Measurements from ENCODE around the gene FOLR3.
A peak's percentile ranks its signal among the peaks of the same experiment; 100 is the strongest.
"Not testable (repeated sequence)": the region's sequence is repeated elsewhere in the genome, so short reads cannot be mapped to it uniquely, and the experiment has no call there.

Gene FOLR3

DNA sequence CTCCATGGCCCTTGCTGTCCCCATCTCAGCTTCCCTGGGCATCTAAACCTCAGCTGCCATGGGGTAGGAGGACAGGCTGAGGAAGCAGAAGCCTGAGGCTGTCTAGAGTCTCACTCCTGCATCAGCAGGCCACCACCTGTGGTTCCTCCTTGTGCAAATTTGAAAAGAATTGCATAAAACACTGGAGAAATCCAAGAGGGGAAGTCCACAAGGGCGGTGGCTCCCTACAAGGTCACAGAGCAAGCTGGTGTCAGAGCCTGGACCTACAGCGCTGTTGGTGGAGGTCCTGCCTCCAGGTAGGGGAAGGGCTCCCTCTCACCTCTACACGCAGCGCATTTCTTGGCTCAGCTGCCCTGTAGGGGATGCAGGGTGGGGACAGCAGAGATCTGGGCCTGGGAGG, at the start of gene FOLR3:
FOLR3 (plus strand) TSS at position 253 of the 400 bp plus-strand sequence. CDS start 228 bp downstream, outside the sequence.
- not testable (repeated sequence) for DNase-seq (ENCODE audit: low spot score)

DNA sequence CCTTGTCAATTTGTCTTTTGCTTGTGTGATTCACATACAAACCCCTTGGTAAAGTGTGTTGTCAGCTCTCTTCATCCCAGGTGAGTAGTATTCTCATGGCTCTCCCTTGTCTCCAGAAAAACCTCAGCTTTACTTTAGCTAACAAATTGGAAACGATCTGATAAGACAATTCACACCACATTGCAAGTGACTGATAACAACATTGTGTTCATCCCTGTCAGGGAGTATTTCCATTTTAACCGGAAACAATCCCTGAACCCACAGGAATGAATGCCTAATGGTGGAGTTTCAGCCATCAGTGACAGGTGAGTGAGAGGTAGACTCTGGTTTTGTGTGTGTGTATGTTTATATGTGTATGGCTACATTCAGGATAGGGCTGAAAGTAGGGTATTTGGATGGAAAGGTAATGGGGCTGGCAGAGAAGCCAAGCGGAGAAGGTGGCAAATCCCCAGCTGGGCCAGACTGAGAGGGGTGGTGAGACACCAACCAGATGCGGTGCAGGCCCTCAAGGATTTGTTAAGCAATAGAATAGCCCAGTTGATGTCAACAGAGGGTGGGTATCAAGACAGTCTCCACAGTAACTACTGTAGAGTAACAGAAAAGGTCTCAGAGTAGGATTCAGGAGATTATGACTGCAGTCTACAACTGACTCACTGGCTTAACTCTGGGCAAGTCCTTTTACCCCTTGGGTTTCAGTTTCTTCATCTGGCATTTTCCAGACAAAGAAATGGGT, 47.3 kb upstream of the FOLR3 start:
- no peak for DNase-seq (ENCODE audit: low spot score)

DNA sequence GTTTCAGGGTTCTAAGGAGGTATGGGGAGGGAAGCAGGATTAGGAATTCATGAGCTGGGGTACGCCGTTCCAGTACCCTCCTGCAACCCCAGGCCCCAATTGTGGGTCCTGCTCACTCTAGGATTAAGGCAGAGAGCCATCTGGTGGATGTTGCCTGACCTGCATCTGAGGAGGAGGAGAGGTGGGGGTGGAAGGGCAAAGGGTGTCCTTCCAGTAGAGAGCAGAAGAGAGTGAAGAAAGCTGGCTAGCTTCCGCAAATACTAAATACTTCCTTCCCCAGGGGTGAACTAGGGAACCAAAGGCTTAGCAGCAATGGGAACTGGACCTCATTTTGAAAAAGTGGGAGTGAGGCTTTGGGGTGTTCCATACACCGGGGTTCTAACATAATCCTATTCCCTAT, 44.2 kb upstream of the FOLR3 start:
- peak; percentile 79 for DNase-seq (ENCODE audit: low spot score)

DNA sequence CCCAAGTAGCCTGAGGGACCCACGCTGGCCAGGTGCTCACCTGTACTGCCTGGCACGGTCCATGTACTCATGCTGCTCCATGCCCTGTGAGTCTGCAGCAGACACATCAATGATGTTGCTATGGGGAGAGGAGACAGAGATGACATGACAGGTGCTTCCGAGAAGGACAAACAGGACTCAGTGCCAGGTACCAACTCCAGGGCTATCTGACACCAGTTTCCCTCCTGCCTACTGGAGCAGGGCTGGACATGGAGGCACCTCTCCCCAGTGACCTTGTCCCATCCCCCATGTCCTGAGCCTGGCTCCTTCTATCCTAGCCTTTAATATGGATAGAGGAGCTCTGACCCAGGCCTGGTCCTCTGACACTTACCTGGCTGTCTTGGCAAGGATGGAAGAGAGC, 36.8 kb upstream of the FOLR3 start:
- DNase-seq (ENCODE audit: low spot score), result no peak

DNA sequence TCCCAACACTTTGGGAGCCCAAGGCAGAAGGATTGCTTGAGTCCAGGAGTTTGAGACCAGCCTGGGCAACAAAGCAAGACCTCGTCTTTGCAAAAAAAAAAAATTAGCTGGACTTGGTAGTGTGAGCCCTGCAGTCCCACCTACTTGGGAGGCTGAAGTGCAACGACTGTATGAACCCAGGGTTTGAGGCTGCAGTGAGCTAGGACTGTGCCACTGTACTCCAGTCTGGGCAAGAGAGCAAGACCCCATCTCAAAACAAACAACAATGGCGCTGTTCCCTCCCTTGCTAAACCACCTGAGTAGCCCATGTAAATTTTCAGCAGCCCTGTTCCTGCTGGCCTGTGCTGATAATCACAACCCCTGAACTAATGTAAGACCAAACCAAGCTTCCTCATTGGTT, 35.5 kb upstream of the FOLR3 start:
- no peak for DNase-seq (ENCODE audit: low spot score)

DNA sequence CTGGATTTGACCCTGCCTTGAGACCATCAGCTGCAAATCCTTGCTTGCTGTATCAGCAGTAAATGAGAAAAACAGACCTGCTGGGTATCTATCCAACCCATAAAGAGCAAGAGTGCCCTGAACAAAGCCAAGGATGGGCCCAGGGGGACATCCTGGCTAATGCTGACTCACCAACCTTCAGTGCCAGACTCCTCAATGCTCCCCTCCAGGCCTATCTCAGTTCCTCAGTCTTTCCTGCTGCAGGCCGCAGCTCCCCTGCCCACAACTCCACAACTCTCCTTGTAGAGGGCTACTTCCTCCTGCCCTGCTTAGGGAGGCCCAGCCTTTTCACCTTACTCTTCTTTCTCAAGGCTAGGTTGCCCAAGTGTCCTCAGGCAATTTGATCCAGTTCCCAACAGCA, 35.1 kb upstream of the FOLR3 start:
- no peak for DNase-seq (ENCODE audit: low spot score)

DNA sequence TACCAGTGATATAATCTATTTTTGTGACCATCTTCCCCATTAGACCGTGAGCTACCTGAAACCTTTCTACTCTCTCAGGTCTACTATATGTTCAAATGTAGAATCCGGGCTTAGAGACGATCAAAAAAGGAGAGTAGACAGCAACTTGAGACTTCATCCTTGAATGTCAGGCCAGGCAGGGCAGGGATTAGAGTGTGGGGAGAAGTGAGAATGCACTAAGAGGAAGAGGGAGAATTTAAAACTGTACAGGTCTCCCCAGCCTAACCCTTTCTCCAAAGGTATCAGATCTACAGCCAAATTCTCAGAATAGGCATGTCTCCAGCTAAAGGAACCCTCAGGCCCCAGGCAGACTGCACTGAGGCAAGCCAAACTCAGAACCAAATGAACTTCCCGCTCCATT, 33.4 kb upstream of the FOLR3 start:
- no peak for DNase-seq (ENCODE audit: low spot score)

DNA sequence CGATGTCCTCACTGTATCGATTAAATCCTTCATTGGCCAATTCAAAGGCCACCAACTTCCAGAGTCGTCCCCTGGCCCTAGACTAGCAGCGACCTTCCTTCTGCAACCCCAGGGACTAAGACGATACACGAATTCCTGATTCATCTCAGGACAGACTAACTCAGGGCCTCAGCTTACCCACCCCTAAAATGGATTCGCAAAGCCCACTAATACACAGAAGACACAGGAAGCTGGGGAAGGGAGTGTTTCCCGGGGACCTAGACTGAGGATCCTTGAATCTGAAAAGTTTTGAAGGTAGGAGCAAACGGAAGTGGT, 32.9 kb upstream of the FOLR3 start:
- DNase-seq (ENCODE audit: low spot score), result no peak

DNA sequence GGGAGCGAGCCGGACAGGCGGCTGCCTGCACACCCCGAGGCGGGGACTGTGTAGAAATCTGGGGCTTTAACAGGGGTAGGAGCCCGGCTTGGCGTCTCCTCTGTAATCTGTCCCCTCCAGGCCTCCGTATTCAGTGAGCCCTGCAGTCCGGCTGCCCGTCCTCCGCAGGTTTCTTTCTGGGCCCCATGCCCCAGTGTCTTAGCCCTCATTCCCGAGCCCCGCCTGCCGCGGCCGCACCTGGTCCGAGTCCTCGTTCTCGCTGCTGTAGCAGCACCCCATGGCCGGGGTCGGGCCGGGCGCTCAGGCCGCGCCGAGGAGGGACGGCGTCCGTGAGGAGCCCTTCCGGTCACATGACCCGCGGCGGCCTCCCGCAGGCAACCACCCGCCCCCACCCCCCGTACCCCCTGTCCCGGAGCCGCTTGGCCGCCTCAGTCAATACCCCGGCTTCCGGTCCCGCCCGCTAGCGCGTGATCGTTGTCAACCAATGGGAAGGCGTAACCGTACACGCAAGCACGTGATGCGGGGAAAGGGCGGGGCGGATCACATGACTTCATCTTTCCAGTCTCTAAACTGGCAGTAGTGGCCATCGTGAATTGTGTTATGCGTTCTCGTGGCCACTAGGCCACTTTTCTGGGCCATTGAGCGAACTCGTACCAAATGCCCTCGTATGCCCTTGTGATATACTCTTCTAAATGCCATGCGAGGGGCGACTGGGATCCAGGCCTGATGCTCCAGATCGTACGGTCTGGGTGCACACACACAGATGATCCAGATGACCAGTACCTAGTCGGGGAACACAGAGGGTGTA, 32.4 kb upstream of the FOLR3 start, which contains the start of gene LAMTOR1:
LAMTOR1 (minus strand) TSS at position 352 of the 808 bp plus-strand sequence; CDS start at position 279, 73 bp downstream.
- peak; percentile 98 for DNase-seq (ENCODE audit: low spot score)

DNA sequence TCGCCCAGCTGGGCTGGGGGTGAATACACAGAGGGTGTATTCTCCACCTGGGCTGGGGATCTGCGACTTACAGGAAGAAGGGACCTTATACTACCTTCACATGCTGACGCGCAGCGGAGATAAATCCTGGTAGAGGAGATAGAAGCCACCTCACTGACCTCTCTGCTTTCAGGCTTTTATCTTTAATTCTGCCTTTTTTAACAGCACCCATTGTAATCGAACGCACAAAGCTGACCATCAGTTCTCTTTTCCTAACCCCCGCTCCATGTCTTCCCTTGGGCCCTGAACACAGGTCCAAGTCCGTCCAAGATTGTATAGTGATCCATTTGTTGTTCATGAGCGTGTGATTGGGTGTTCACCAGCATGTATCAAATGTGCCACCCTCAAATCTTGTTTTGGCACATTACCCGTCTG, 31.8 kb upstream of the FOLR3 start:
- no peak for DNase-seq (ENCODE audit: low spot score)

DNA sequence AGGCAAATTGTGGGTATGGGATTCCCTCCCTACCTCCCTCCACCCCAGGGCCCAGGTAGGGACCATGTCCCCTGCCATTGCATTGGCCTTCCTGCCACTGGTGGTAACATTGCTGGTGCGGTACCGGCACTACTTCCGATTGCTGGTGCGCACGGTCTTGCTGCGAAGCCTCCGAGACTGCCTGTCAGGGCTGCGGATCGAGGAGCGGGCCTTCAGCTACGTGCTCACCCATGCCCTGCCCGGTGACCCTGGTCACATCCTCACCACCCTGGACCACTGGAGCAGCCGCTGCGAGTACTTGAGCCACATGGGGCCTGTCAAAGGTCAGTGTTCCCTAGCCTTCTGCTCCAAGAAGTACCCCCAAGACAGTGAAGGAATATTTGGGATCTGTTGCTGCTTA, 29.6 kb upstream of the FOLR3 start, which contains the start of gene TOMT:
TOMT (plus strand) TSS at position 37 of the 400 bp plus-strand sequence; CDS start at position 65, 28 bp downstream.
- DNase-seq (ENCODE audit: low spot score), result no peak

DNA sequence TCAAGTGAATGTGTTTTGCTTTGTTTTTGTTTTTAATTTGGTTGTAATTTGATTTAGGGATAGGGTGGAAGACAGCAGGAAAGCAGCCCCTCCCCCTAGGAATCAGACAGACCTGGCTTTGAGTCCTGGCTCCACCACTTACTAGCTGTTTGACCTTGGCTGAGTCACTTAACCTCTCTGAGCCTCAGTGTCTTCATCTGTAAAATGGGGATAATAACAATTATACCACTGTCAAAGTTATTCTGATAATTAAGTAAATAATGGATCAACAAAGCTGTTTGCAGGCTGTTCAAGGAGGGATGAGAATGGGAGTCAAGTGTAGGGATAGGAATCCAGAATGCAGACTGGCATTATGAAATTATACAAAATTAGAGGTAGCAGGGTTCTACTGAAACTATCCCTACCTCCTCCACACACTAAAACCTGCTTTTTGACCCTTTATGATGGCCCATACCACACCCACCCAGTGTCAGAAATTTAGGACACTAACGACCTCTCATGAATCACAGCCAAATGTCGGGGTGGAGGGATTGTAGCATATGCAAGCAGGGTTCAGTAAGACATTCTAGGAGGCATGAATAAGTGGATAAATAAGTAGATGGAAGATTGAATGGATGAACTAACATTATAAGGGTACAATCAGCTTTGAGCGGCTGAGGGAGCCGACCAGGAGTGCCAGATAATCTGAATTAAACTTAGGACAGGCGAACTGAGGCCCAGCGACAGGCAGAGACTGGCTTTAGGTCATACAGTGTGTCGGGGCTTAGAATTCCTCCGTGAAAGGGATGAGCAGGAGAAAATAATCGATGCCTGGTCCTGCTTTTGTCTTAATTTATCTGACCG, 24.0 kb upstream of the FOLR3 start:
- no peak for DNase-seq (ENCODE audit: low spot score)

DNA sequence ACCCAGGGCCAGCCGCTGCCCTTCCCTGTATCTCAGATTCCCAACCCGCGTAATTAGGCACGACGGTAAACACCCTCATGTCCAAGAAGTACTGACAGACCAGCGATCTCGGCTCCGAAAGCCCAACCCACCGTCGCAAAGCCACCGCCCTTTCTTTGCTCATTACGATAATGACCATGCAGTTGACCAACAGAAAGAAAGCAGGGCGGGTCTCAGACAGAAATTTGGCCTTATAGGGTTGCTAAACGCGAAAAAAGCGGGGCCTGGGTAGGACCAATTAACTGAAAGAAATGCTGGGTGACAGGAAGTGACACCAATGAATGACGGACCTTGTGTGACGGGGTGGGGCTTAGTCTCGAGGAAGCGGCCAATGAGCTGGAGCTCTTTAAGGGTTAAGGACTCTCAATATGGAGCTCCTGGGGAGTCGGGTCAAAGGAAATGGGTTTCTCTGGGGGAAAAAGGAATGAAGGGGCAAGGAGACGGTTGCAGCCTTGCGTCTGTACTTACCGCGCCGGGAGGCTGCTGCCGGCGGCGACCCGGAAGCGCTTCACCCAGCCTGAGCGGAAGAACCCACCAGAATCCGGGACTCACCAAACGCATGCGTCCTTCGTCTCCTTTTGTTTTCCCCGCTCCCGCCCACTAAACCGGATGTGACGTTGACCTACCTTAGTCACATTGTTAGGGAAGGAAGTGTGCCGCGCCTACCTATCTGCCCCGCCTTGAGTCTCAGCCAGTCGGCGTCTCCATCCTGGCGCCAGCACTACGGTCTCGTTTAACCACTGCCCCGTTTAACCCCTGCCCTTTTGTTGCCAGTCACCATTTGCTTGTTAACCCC, 23.2 kb upstream of the FOLR3 start, which contains the start of gene ANAPC15:
ANAPC15 (minus strand) TSS at position 553 of the 835 bp plus-strand sequence. CDS start 1,419 bp downstream, outside the sequence.
- DNase-seq (ENCODE audit: low spot score), result peak; percentile 92

DNA sequence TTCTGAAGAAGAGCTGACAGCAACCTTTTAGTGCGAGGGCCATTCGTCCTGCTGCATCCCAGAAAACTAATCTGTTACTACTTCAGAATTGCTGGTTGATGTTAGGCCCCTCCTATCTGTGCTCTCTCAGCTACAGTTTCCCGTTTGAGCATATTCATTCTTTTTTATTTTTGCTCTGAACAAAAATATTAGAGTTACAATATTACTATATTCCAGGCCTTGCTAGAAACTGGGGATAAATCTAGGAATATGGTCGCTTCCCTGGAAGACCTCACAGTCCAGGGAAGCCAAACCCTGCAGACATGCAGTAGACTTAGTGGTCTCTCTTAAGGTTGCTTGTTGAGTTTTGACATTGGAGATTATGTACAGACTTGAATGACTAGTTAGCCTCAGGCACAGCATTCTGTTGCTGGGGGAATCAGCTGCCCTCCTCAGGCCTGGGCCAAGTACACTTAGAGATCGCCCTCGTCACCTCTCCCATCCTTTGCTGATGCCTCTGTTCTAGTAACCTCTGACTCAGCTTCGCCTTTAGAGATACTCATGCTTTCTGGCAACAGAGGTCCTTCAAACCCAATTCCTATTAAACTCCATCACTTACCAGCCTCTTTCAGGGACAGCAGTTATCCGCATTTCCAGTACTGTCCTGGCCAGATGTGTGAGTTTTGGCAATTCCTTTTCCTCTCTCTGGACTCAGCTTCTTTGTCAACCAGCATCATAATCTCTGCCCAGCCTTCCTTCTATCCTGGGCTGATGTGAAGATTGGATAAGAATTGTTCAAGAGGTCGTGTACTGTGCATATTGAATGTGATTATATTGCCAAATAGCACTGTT, 22.3 kb upstream of the FOLR3 start:
- DNase-seq (ENCODE audit: low spot score), result peak; percentile 24

DNA sequence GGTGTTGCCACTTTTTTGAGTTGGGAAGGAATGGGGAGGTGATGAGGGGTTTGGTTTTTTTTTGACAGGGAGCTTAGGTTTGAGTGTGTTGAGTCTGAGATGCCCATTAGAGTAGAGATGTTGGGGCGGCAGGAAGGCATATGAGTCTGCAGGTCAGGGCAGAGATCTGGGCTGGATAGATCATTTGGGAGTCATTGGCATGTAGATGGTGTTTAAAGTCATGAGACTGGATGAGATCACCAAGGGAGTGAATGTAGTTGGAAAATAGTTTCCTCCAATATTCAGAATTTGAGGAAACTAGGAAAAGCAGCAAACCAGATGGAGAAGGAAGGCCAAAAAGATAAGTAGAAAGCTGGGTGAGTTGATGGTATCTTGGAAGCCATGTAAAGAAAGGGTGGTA, 21.0 kb upstream of the FOLR3 start:
- DNase-seq (ENCODE audit: low spot score), result no peak

DNA sequence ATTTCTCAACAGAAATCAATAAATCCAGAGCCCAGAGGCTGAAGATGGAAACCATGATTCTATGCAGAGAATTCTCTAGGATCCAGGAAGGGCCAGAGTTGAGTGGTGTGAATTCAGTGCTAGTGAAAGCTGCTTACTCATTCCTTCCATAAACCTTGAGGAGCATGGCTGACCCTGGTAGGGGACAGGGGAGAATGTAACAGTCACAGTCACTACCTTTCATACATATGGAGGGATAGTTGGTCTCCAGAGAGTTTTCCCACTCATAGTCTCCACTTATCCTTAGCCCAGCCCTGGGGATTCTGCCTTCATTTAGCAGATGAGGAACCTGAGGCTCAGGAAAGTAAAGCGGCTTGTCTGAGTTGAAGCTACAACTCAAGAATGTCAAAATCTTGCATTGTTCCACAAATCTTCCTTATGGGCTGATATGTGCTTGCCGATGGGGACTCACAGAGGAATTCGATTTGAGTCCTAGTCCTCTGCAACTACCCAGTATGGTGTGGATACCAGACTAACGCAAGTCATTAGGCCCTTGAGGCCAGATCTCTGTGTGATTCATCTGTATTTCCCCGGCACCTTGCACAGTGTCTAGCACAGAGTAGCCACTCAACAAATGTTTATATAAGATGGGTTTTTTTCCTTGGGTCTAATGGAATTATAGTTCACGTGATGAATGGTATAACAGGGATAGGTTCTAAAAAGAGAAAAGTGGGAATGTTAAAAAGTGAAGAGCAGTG, 19.3 kb upstream of the FOLR3 start:
- no peak for DNase-seq (ENCODE audit: low spot score)

DNA sequence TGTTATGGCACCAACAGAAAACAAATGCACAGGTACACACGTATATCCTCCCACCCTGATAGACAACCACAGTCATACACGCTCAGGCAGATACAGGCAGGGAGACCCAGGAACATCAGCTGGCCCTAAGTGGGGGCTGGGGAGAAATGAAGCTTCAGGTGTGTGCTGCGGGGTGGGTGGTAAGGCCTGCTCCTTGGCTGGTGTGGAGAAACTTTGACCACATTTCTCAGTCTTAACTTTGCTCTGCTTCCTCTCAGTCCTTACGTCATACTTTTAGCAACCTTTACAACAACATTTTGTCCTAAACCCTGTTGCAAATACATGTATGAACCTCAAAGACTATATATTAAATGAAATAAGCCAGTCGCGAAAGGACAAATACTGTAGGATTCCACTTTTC, 16.3 kb upstream of the FOLR3 start:
- DNase-seq (ENCODE audit: low spot score), result no peak

DNA sequence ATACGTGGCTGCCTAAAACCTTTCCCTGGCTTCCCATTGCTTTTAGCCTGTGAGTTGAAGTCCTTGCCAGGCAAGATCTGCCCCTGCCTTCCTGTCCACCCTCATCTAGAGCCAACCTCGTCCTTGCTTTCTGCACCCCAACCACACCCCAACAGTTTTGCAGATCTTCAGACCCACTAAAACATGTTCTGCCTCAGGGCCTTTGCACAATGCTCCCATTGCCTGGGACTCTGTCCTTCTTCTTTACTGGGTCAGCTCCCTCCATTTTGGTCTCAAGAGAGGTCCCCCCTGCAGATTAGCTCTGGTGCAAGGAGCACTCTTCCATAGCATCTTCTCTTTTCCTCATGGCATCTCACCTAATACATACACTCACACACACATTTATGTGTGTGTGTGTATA, 14.6 kb upstream of the FOLR3 start:
- DNase-seq (ENCODE audit: low spot score), result no peak

DNA sequence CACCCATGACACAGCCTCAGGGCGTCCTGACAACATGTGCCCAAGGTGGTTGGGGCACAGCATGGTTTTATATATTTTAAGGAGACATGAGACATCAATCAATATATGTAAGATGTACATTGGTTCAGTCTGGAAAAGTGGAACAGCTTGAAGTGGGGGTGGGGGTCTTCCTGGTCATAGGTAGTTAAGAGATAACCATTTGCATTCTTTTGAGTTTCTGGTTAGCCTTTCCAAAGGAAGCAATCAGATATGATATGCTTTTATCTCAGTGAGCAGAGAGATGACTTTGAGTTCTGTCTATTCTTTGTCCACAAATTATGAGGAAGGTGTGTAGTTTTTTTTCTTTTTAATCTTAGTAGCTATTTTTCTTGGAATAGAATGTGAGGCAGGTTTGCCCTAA, 12.9 kb upstream of the FOLR3 start:
- no peak for DNase-seq (ENCODE audit: low spot score)
